Activated naive CD4-positive, alpha-beta T cell treated with anti-CD3 and anti-CD28 coated beads, Interleukin-2, amount 50 U/mL, for 72 hours (primary cell): Measurements from ENCODE around the gene STAG1. TPM values are rescaled to one million over a fixed set of nuclear protein-coding genes. Genes with fewer than 3 reads are reported as not detected.
"Not testable (repeated sequence)": the region's sequence is repeated elsewhere in the genome, so short reads cannot be mapped to it uniquely, and the experiment has no call there.

Experiments
- ATAC-seq, 2 donors: fragments of 150-1000 bp; cut with Tn5 transposase; 2 replicates each; pipeline ENCODE4 v1.10.0; 2021; ENCODE audit warnings: mild to moderate bottlenecking in 2 of 2, moderate library complexity in 2 of 2
- DNase-seq, 2 donors: peaks; one replicate each; pipeline ENCODE4 v3.0.0; 2021 to 2022; ENCODE audit warnings: low spot score in 2 of 2
- H3K27ac Mint-ChIP-seq, 2 donors: one replicate each; pipeline ENCODE4 v1.8.0; 2022; ENCODE audit warnings: mild to moderate bottlenecking in 2 of 2, mixed read lengths in 2 of 2
- H3K36me3 Mint-ChIP-seq, 2 donors: one replicate each; pipeline ENCODE4 v1.8.0; 2022; ENCODE audit warnings: mixed read lengths in 2 of 2
- H3K9me3 Mint-ChIP-seq, 2 donors: one replicate each; pipeline ENCODE4 v1.8.0; 2022; ENCODE audit warnings: mixed read lengths in 2 of 2
- total RNA-seq, 2 donors: library from RNA; stranded (reverse); gene quantifications; one replicate each; pipeline ENCODE4 v1.2.3, GENCODE V29; 2022

The STAG1 gene
- total RNA-seq, 2 donors from 2014 or later, result 35.8 to 40.5 TPM

- Mint-ChIP-seq H3K36me3 (peaks cover 0 to 8% of the 10 kb centered on the region in 2 donors), H3K9me3 (no peaks in the 10 kb centered on the region), H3K27ac (no peak overlapping the region)
- DNase-seq, result no peak
- peak in 1 of 2 donors; percentile 32 for ATAC-seq
These were observed 23.7 kb downstream of the STAG1 start for GRCh38 chr3:136728473-136728872.

GRCh38 chr3:136725468-136725867 lies 26.7 kb downstream of the STAG1 start:
- no peak for ATAC-seq
- Mint-ChIP-seq H3K36me3 (peaks cover 0 to 13% of the 10 kb centered on the region in 2 donors), H3K9me3 (no peaks in the 10 kb centered on the region), H3K27ac (no peak overlapping the region)
- DNase-seq, result no peak

DNA sequence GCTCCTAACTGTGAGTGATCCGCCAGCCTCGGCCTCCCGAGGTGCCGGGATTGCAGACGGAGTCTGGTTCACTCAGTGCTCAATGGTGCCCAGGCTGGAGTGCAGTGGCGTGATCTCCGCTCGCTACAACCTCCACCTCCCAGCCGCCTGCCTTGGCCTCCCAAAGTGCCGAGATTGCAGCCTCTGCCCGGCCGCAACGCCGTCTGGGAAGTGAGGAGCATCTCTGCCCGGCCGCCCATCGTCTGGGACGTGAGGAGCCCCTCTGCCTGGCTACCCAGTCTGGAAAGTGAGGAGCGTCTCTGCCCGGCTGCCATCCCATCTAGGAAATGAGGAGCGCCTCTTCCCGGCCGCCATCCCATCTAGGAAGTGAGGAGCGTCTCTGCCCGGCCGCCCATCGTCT lies 29.3 kb downstream of the STAG1 start:
- ATAC-seq, H3K27ac Mint-ChIP-seq, DNase-seq, H3K9me3 Mint-ChIP-seq: not testable (repeated sequence)
- peaks cover 4 to 32% of the 10 kb centered on the region in 2 donors for H3K36me3 Mint-ChIP-seq

GRCh38 chr3:136722399-136722798 lies 29.8 kb downstream of the STAG1 start:
- ATAC-seq, H3K27ac Mint-ChIP-seq, DNase-seq, H3K9me3 Mint-ChIP-seq: not testable (repeated sequence)
- H3K36me3 Mint-ChIP-seq, result peaks cover 4 to 32% of the 10 kb centered on the region in 2 donors

DNA sequence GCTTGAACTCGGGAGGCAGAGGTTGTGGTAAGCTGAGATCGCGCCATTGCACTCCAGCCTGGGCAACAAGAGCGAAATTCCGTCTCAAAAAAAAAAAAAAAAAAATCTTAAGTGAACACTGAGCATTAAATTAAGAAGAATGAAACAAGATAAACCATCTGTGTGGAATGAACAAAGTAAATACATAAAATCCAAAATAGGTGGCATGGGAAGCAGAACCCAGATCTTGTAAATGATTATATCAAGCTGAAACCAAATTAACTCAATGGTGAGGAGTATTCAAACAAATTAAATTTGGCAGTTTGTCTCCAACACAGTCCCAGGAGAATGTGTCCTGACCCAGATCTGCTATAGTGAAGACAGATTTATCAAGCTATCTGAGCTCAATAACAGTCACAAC lies 32.1 kb downstream of the STAG1 start:
- Mint-ChIP-seq H3K9me3 (no peaks in the 10 kb centered on the region), H3K27ac (no peak overlapping the region), H3K36me3 (peaks cover 4 to 32% of the 10 kb centered on the region in 2 donors)
- ATAC-seq (no peak), DNase-seq (no peak)

DNA sequence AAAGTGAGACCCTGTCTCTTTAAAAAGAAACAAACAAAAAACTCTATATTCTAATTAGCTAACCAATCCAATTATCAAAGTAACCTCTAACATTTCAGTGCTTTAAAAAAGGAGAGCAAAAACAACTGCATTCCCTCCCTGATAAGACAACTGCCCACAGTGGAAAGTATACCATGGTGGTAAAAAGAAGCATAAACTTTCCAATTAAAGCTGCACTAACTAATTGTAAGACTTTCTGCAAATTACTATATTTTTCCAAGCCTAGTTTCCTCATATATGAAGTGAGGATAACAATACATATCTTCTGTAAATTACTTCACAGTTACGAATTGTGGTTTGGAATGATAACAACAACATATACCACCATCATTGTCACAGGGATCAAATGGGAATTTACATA lies 35.5 kb downstream of the STAG1 start:
- Mint-ChIP-seq H3K27ac (no peak overlapping the region), H3K36me3 (peaks cover 4 to 19% of the 10 kb centered on the region in 2 donors), H3K9me3 (no peaks in the 10 kb centered on the region)
- ATAC-seq (peak in 1 of 2 donors; percentile 40), DNase-seq (no peak)

- DNase-seq, result no peak
- Mint-ChIP-seq H3K27ac (no peak overlapping the region), H3K9me3 (no peaks in the 10 kb centered on the region), H3K36me3 (peaks cover under 1 to 6% of the 10 kb centered on the region in 2 donors)
- ATAC-seq, result no peak
These were observed 38.2 kb downstream of the STAG1 start for GRCh38 chr3:136714020-136714419.

- ATAC-seq (no peak), DNase-seq (no peak)
- H3K27ac Mint-ChIP-seq, result no peak overlapping the region
- H3K9me3 Mint-ChIP-seq, result no peaks in the 10 kb centered on the region
- no peaks in the 10 kb centered on the region for H3K36me3 Mint-ChIP-seq
These were observed 39.2 kb downstream of the STAG1 start for GRCh38 chr3:136712941-136713340.

DNA sequence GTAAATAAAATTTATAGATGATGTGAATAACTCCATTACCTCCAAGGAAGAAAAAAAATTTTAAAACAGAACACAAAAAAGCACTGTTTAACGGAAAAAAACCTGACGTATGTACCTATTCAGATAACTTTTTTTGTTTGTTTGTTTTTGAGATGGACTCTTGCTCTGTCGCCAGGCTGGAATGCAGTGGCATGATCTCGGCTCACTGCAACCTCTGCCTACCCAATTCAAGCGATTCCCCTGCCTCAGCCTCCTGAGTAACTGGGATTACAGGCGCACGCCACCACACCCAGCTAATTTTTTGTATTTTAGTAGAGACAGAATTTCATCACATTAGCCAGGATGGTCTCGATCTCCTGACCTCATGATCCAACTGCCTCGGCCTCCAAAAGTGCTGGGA lies 40.3 kb downstream of the STAG1 start:
- not testable (repeated sequence) for H3K9me3 Mint-ChIP-seq, H3K36me3 Mint-ChIP-seq, DNase-seq, ATAC-seq
- H3K27ac Mint-ChIP-seq, result peak overlapping the region in 1 of 2 donors; percentile 19

DNA sequence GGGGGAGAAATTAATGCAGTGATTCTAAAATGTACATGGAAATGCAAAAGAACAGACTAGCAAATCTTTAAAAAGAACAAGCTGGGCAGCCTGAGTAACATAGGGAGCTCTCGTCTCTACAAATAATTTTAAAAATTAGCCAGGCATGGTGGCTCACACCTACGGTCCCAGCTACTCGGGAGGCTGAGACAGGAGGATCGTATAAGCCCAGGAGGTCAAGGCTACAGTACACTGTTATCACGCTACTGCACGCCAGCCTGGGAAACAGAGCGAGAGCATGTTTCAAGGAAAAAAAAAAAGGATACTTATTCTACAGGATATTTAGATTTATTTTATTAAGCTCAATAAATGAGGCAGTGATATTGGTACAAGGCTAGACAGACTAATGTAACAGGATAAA lies 40.9 kb downstream of the STAG1 start:
- Mint-ChIP-seq H3K9me3 (no peaks in the 10 kb centered on the region), H3K27ac (no peak overlapping the region)

DNA sequence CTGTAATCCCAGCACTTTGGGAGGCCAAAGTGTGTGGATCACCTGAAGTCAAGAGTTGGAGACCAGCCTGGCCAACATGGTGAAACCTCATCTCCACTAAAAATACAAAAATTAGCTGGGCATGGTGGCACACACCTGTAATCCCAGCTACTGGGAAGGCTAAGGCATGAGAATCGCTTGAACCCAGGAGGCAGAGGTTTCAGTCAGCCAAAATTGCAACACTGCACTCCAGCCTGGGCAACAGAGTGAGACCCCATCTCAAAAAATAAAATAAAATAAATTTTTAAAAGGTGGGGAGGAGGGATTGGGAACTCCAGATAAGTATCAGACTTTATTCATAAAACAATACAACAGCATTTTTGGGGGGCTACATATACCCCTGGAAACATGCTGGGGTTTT lies 42.4 kb downstream of the STAG1 start:
- not testable (repeated sequence) for H3K9me3 Mint-ChIP-seq, DNase-seq, H3K27ac Mint-ChIP-seq, ATAC-seq
- peaks cover 8 to 23% of the 10 kb centered on the region in 2 donors for H3K36me3 Mint-ChIP-seq

More for the DNA sequence above, 40.9 kb downstream of the STAG1 start:
- peaks cover 8 to 12% of the 10 kb centered on the region in 2 donors for H3K36me3 Mint-ChIP-seq
- DNase-seq, result no peak
- no peak for ATAC-seq

DNA sequence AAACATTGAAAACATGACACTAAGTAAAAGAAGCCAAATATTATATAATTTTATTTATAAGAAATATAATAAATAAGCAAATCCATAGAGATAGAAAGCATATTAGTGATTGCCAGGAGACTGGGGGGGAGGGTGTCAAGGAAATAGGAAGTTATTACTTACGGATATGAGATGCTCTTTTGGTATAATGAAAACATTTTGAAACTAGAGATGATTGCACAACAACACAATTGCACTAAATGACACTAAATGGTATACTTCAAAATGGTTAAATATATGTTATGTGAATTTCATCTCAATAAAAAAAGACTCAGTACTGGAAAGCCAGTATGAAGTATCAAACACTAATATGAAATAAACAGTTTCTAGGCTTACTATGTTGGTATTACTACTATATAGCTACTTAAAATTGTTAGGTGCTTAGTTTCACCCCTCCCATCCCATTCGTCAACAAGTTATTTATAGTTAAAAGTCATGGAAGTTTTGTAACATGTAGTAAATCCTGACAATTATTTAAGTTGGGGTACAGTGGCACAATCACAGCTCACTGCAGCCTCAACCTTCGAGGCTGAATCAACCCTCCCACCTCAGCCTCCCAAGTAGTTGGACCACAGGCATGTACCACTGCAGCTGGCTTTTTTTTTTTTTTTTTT lies 43.7 kb downstream of the STAG1 start:
- peaks cover 8 to 25% of the 10 kb centered on the region in 2 donors for H3K36me3 Mint-ChIP-seq
- DNase-seq (no peak), ATAC-seq (no peak)
- no peak overlapping the region for H3K27ac Mint-ChIP-seq
- no peaks in the 10 kb centered on the region for H3K9me3 Mint-ChIP-seq

DNA sequence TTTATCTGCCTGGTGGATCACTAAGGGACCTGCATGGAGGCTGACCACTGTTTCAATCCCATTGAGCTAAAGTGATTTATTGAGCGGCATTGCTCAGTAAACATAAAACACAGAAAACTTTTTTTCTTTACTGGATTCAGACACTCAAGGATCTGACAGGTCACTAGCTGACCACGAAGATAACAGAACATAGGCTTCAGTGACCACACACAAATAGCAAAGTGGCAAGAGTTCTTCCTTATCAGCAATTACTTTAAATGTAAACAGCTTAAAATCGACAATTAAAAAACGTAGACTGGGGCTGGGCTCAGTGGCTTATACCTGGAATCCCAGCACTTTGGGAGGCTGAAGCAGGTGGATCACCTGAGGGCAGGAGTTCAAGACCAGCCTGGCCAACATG lies 48.7 kb downstream of the STAG1 start:
- DNase-seq (no peak), ATAC-seq (no peak)
- Mint-ChIP-seq H3K36me3 (peaks cover 13 to 48% of the 10 kb centered on the region in 2 donors), H3K27ac (no peak overlapping the region), H3K9me3 (peaks cover 0 to 12% of the 10 kb centered on the region in 2 donors)

DNA sequence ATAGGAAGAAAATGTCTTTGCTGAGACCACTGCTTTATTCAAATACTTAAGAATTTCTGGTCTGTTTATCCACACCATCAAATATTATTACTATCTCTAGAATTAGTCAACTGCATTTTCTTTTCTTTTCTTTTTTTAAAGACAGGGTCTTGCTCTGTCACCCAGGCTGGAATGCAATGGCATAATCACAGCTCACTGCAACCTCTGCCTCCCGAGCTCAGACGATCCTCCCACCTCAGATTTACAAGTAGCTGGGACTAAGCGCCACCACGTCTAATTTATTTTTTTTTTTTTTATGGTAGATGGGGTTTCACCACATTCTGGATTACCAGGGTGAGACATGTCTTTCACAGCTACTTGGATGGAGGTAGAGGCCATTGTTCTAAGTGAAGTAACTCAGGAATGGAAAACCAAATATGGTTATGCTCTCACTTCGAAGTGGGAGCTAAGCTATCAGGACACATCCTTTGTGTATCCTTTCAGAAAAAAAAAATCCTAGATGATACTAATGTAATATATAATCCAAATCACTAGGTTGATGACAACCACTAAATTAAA lies 52.8 kb downstream of the STAG1 start:
- no peak for ATAC-seq
- no peak overlapping the region for H3K27ac Mint-ChIP-seq
- no peak for DNase-seq
- peaks cover 30 to 65% of the 10 kb centered on the region in 2 donors for H3K36me3 Mint-ChIP-seq
- peaks cover 13 to 24% of the 10 kb centered on the region in 2 donors for H3K9me3 Mint-ChIP-seq

DNA sequence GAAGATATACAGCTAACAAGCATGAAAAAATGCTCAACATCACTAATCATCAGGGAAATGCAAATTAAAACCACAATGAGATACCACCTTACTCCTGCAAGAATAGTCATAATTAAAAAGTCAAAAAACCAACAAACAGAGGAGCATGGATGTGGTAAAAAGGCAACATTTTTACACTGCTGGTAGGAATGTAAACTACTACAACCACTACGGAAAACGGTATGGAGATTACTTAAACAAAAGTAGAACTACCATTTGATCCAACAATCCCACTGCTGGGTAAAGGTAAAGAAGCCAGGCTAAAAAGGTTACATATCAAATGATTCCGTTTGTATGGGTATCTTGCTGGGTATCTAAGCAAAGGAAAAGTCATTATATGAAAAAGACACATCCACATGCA lies 53.8 kb downstream of the STAG1 start:
- no peak overlapping the region for H3K27ac Mint-ChIP-seq
- H3K9me3 Mint-ChIP-seq, result peaks cover 19 to 33% of the 10 kb centered on the region in 2 donors
- ATAC-seq (no peak), DNase-seq (no peak)
- peaks cover 40 to 73% of the 10 kb centered on the region in 2 donors for H3K36me3 Mint-ChIP-seq

DNA sequence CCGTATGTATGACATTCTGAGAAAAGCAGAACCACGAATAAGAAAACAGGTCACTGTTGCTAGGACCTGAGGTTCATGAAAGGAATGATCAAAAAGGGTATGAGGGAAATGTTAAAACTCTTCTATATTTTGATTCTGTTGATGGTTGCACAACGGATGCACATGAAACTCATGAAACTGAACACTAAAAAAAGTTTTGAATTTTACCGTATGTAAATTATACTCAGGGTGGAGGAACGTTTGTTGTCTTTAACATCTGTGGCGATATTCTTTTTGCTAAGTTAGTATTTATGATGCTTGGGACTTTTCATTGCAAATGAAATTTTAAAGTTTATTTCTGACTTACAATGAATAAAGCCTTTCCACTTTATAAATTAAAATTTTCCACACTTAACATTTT lies 55.4 kb downstream of the STAG1 start:
- DNase-seq (no peak), ATAC-seq (no peak)
- Mint-ChIP-seq H3K9me3 (peaks cover 19 to 35% of the 10 kb centered on the region in 2 donors), H3K36me3 (peaks cover 44 to 77% of the 10 kb centered on the region in 2 donors), H3K27ac (no peak overlapping the region)

DNA sequence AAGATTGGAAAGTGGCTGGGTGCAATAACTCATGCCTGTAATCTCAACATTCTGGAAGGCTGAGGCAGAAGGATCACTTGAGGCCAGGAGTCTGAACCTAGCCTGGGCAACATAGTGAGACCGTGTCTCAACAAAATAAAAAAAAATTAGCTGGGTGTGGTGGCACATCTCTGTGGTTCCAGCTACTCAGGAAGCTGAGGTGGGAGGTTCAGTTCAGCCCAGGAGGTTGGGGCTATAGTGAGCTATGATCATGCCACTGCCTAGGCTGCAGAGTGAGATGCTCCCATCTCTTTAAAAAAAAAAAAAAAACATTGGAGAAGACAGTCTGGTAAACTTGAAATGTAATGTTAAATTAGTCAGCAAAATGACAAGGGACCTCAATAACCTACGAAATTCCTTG lies 57.9 kb downstream of the STAG1 start:
- Mint-ChIP-seq H3K27ac (no peak overlapping the region), H3K9me3 (peaks cover 19 to 24% of the 10 kb centered on the region in 2 donors), H3K36me3 (peaks cover 39 to 72% of the 10 kb centered on the region in 2 donors)
- ATAC-seq (no peak), DNase-seq (no peak)

GRCh38 chr3:136690599-136690998 lies 61.6 kb downstream of the STAG1 start:
- H3K27ac Mint-ChIP-seq, result no peak overlapping the region
- peaks cover 10 to 17% of the 10 kb centered on the region in 2 donors for H3K9me3 Mint-ChIP-seq
- ATAC-seq, result peak in 1 of 2 donors; percentile 31
- no peak for DNase-seq
- peaks cover 27 to 58% of the 10 kb centered on the region in 2 donors for H3K36me3 Mint-ChIP-seq
